GM23338 (cell line): ENCODE results near the gene PRPF19. TPM values are rescaled to one million over a fixed set of nuclear protein-coding genes. Genes with fewer than 3 reads are reported as not detected.

Experiments
- ATAC-seq: fragments of 200-7000 bp; cut with Tn5 transposase; 3 replicates; pipeline ENCODE4 v1.9.1; 2020
- DNase-seq: peaks from one replicate; pipeline ENCODE4 v3.0.0-alpha.2; 2015; ENCODE audit warnings: low spot score
- H2AFZ ChIP-seq: fragments of 200-600 bp; sonication (generic); 2 replicates; pipeline ENCODE4 v1.8.0; 2016; ENCODE audit warnings: antibody characterized with exemption, mild to moderate bottlenecking, moderate library complexity
- H3F3A ChIP-seq: fragments of 200-600 bp; sonication (generic); replicated peaks from 2 replicates; pipeline ENCODE4 v1.8.0; 2017; ENCODE audit warnings: antibody characterized with exemption, mixed run types, low read depth
- H3K27ac ChIP-seq: fragments of 200-600 bp; sonication (generic); 2 replicates; pipeline ENCODE4 v1.6.1; 2016; ENCODE audit warnings: low read depth
- H3K27me3 ChIP-seq: fragments of 200-600 bp; sonication (generic); 2 replicates; pipeline ENCODE4 v1.8.0; 2016; ENCODE audit warnings: mild to moderate bottlenecking, mixed run types, moderate library complexity; ENCODE audit not compliant: insufficient read depth
- H3K36me3 ChIP-seq: fragments of 200-600 bp; sonication (generic); 2 replicates; pipeline ENCODE4 v1.8.0; 2016; ENCODE audit warnings: mild to moderate bottlenecking; ENCODE audit not compliant: insufficient read depth
- H3K4me1 ChIP-seq: fragments of 200-600 bp; sonication (generic); 2 replicates; pipeline ENCODE4 v1.8.0; 2016; ENCODE audit warnings: mild to moderate bottlenecking, moderate library complexity; ENCODE audit not compliant: insufficient read depth
- H3K4me2 ChIP-seq: fragments of 200-600 bp; sonication (generic); 2 replicates; pipeline ENCODE4 v1.7.1; 2017; ENCODE audit warnings: mixed run types
- H3K4me3 ChIP-seq: fragments of 200-600 bp; sonication (generic); 2 replicates; pipeline ENCODE4 v1.6.1; 2016; ENCODE audit warnings: mixed run types
- H3K79me2 ChIP-seq: fragments of 200-600 bp; sonication (generic); replicated peaks from 2 replicates; pipeline ENCODE4 v1.8.0; 2017; ENCODE audit warnings: mild to moderate bottlenecking; ENCODE audit not compliant: insufficient read depth
- H3K9me2 ChIP-seq: fragments of 200-600 bp; sonication (generic); 2 replicates; pipeline ENCODE4 v1.8.0; 2017; ENCODE audit not compliant: insufficient read depth
- H4K20me1 ChIP-seq: fragments of 200-600 bp; sonication (generic); replicated peaks from 2 replicates; pipeline ENCODE4 v1.8.0; 2017; ENCODE audit warnings: mild to moderate bottlenecking; ENCODE audit not compliant: insufficient read depth
- H3K27ac Mint-ChIP-seq: 2 replicates; pipeline ENCODE4 v1.8.0; 2020; ENCODE audit warnings: inconsistent platforms, mild to moderate bottlenecking, moderate library complexity, mixed read lengths
- H3K27me3 Mint-ChIP-seq: 3 replicates; pipeline ENCODE4 v1.8.0; 2022; ENCODE audit warnings: low read depth, mild to moderate bottlenecking, moderate library complexity, mixed read lengths, inconsistent platforms; ENCODE audit not compliant: insufficient read depth, poor library complexity
- H3K36me3 Mint-ChIP-seq: 3 replicates; pipeline ENCODE4 v1.8.0; 2021; ENCODE audit warnings: low read depth, mild to moderate bottlenecking, inconsistent platforms, moderate library complexity, mixed read lengths
- H3K4me1 Mint-ChIP-seq: 3 replicates; pipeline ENCODE4 v1.8.0; 2020; ENCODE audit warnings: mild to moderate bottlenecking, inconsistent platforms, mixed read lengths
- H3K4me3 Mint-ChIP-seq: 3 replicates; pipeline ENCODE4 v1.8.0; 2021; ENCODE audit warnings: moderate library complexity, mild to moderate bottlenecking, inconsistent platforms, mixed read lengths
- H3K9me3 Mint-ChIP-seq: 3 replicates; pipeline ENCODE4 v1.8.0; 2020; ENCODE audit warnings: moderate library complexity, mild to moderate bottlenecking, inconsistent platforms, mixed read lengths
- CREB1 ChIP-seq: fragments of 250-450 bp; sonication (Bioruptor Pico); IDR thresholded peaks from 2 replicates; pipeline ENCODE4 v1.5.0; 2020; ENCODE audit warnings: low read depth, mild to moderate bottlenecking, moderate library complexity
- CTCF ChIP-seq, 2 experiments: fragments of 200-600 bp in 1 of 2; sonication (generic) in 1 of 2; conservative IDR thresholded peaks; 2 replicates each; pipeline versions ENCODE4 v1.5.1 to v1.6.1; 2016 to 2017; ENCODE audit warnings: antibody characterized with exemption in 2 of 2, low read depth in 2 of 2, mild to moderate bottlenecking in 2 of 2, moderate library complexity in 1 of 2
- EZH2 ChIP-seq: fragments of 200-600 bp; sonication (generic); IDR thresholded peaks from one replicate; pipeline ENCODE4 v1.8.0; 2017; ENCODE audit warnings: antibody characterized with exemption, mild to moderate bottlenecking, low read depth; ENCODE audit not compliant: unreplicated experiment
- EZH2phosphoT487 ChIP-seq: fragments of 200-600 bp; sonication (generic); IDR thresholded peaks from one replicate; pipeline ENCODE4 v1.8.1; 2018; ENCODE audit warnings: antibody characterized with exemption; ENCODE audit not compliant: unreplicated experiment
- JUNB ChIP-seq: IDR thresholded peaks from one replicate; pipeline ENCODE4 v1.6.1; 2016; ENCODE audit warnings: antibody characterized with exemption; ENCODE audit not compliant: unreplicated experiment
- REST ChIP-seq: IDR thresholded peaks from one replicate; pipeline ENCODE4 v1.6.1; 2018; ENCODE audit warnings: antibody characterized with exemption; ENCODE audit not compliant: unreplicated experiment
- polyA plus RNA-seq: library from polyadenylated mRNA; unstranded; fragments of >200 nt; fragmentation: Nextera tagmentation; extraction: Ambion mirVana; gene quantifications from 2 replicates; pipeline ENCODE4 v1.2.1, GENCODE V29; 2016
- total RNA-seq: library from RNA; depleted of rRNA; stranded (reverse); fragments of >200 nt; shearing (Covaris generic); gene quantifications from 2 replicates; pipeline ENCODE4 v1.2.3, GENCODE V29; 2014
- TF ChIP-seq, protein P1 (sequence below): fragments of 250-450 bp; sonication (Bioruptor Pico); IDR thresholded peaks from 2 replicates; pipeline ENCODE4 v1.5.0; 2020; ENCODE audit warnings: mild to moderate bottlenecking, moderate library complexity

PRPF19 gene
- total and polyA plus RNA-seq, 2 experiments from 2014 or later = 153 to 161 TPM

DNA sequence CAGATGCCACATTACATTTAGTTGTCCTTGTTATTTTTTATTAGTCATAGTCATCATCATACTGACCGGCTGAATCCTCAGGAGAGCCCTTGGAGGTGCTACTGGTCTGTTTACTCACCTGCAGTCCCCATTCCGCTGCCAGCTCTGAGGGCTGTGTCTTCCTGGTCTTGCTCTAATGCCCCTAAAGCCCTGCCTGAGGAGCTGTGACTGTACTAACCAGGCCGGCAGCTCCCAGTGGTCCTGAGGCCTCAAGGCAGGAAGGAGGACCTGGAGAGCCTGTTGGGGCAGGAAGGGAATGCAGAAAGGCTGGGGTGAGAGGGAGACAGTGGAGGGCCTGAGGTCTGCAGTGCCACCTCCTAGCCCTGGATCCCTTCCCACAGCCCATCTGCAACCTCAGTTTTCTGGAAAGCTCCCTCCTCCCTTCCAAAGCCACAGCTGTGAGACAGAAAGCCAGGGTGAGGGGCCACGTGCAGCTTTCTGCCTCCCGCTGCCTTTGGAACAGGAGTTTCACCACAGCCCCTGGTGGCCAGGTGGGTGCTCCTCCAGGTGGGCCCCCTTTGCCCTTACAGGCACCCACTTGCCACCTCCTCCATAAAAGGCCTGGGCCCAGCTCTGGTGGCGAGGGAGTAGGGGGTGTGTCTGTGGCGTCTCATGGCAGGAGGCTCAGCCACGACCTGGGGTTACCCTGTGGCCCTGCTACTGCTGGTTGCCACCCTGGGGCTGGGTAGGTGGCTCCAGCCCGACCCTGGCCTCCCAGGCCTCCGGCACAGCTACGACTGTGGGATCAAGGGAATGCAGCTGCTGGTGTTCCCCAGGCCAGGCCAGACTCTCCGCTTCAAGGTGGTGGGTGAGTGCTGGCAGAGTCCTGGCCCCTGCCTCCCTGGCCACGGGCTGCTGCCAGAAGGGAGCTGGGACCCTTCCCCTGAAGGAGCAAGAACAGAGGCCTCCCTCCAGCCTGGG lies 39.2 kb downstream of the PRPF19 start, which contains the start of gene ZP1 (continued):
- TF ChIP-seq EZH2 (no peak), CTCF (conservative IDR thresholded peaks at IDR 0.05; ENCODE audit: low read depth in 2 of 2) (no peak), CREB1 (CRISPR knock-in tag) (no peak)

DNA sequence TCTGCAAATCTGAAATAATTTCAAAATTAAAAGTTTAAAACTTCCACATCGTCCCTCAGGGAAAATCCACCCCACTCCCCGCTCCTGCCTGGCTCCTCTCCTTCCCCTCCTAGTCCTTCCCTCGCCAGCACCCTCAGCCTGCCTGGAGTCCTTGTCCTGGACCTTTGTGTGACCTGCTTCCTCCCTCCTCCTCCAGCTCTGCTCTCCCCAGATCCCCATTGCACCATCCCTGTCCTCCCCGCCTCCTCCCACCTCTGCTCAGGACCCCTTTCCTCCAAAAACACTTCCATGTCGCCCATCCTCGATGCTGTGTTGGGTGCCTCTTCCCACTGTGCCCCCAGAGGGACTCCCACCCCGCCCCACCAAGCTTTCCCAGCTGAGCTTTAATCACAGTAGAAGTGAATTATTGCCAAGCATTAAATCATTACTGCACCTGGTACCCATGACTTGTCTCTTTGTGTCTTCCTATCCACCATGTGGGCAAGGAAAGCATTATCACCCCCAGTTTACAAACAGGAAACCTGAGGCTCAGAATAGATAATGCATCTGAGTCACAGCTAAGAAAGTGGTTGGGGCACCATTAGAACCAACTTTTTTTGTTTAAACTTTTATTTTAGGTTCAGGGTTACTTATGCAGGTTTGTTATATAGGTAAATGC lies 41.4 kb downstream of the PRPF19 start:
- no peaks in the 10 kb centered on the region for H3K36me3 Mint-ChIP-seq
- H3K27me3 ChIP-seq = no peaks in the 10 kb centered on the region
- H4K20me1 ChIP-seq = no peaks in the 10 kb centered on the region
- no peaks in the 10 kb centered on the region for H3K4me1 Mint-ChIP-seq
- H3F3A ChIP-seq = no peaks in the 10 kb centered on the region
- ATAC-seq (no peak), DNase-seq (no peak)
- H2AFZ ChIP-seq = no peak overlapping the region
- H3K9me2 ChIP-seq = no peaks in the 10 kb centered on the region
- no peaks in the 10 kb centered on the region for H3K36me3 ChIP-seq
- H3K9me3 Mint-ChIP-seq = no peaks in the 10 kb centered on the region; the same call in 2 of the 3 replicates
- no peaks in the 10 kb centered on the region for H3K4me1 ChIP-seq
- H3K27ac Mint-ChIP-seq = no peak overlapping the region
- no peak overlapping the region for H3K4me2 ChIP-seq
- H3K4me3 Mint-ChIP-seq = no peak overlapping the region
- no peak overlapping the region for H3K27ac ChIP-seq
- H3K27me3 Mint-ChIP-seq = peaks cover 4% of the 10 kb centered on the region
- H3K4me3 ChIP-seq = no peak overlapping the region
- H3K79me2 ChIP-seq = no peaks in the 10 kb centered on the region
- TF ChIP-seq CTCF (conservative IDR thresholded peaks at IDR 0.05; ENCODE audit: low read depth in 2 of 2) (no peak), CREB1 (CRISPR knock-in tag) (no peak), JUNB (no peak), REST (no peak), EZH2phosphoT487 (no peak)
- TF ChIP-seq, protein P1, sequence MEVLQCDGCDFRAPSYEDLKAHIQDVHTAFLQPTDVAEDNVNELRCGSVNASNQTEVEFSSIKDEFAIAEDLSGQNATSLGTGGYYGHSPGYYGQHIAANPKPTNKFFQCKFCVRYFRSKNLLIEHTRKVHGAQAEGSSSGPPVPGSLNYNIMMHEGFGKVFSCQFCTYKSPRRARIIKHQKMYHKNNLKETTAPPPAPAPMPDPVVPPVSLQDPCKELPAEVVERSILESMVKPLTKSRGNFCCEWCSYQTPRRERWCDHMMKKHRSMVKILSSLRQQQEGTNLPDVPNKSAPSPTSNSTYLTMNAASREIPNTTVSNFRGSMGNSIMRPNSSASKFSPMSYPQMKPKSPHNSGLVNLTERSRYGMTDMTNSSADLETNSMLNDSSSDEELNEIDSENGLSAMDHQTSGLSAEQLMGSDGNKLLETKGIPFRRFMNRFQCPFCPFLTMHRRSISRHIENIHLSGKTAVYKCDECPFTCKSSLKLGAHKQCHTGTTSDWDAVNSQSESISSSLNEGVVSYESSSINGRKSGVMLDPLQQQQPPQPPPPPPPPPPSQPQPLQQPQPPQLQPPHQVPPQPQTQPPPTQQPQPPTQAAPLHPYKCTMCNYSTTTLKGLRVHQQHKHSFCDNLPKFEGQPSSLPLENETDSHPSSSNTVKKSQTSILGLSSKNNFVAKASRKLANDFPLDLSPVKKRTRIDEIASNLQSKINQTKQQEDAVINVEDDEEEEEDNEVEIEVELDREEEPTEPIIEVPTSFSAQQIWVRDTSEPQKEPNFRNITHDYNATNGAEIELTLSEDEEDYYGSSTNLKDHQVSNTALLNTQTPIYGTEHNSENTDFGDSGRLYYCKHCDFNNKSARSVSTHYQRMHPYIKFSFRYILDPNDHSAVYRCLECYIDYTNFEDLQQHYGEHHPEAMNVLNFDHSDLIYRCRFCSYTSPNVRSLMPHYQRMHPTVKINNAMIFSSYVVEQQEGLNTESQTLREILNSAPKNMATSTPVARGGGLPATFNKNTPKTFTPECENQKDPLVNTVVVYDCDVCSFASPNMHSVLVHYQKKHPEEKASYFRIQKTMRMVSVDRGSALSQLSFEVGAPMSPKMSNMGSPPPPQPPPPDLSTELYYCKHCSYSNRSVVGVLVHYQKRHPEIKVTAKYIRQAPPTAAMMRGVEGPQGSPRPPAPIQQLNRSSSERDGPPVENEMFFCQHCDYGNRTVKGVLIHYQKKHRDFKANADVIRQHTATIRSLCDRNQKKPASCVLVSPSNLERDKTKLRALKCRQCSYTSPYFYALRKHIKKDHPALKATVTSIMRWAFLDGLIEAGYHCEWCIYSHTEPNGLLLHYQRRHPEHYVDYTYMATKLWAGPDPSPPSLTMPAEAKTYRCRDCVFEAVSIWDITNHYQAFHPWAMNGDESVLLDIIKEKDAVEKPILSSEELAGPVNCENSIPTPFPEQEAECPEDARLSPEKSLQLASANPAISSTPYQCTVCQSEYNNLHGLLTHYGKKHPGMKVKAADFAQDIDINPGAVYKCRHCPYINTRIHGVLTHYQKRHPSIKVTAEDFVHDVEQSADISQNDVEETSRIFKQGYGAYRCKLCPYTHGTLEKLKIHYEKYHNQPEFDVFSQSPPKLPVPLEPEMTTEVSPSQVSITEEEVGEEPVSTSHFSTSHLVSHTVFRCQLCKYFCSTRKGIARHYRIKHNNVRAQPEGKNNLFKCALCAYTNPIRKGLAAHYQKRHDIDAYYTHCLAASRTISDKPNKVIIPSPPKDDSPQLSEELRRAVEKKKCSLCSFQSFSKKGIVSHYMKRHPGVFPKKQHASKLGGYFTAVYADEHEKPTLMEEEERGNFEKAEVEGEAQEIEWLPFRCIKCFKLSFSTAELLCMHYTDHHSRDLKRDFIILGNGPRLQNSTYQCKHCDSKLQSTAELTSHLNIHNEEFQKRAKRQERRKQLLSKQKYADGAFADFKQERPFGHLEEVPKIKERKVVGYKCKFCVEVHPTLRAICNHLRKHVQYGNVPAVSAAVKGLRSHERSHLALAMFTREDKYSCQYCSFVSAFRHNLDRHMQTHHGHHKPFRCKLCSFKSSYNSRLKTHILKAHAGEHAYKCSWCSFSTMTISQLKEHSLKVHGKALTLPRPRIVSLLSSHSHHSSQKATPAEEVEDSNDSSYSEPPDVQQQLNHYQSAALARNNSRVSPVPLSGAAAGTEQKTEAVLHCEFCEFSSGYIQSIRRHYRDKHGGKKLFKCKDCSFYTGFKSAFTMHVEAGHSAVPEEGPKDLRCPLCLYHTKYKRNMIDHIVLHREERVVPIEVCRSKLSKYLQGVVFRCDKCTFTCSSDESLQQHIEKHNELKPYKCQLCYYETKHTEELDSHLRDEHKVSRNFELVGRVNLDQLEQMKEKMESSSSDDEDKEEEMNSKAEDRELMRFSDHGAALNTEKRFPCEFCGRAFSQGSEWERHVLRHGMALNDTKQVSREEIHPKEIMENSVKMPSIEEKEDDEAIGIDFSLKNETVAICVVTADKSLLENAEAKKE (CRISPR knock-in tag) = no peak
